Activated CD8-positive, alpha-beta memory T cell treated with anti-CD3 and anti-CD28 coated beads, Interleukin-2, amount 50 U/mL, for 24 hours (primary cell): Measurements from ENCODE around the gene AKNA.

Experiments
- DNase-seq: peaks from one replicate; pipeline ENCODE4 v3.0.0-alpha.2; 2020; ENCODE audit errors: extremely low read depth

The AKNA gene

DNA sequence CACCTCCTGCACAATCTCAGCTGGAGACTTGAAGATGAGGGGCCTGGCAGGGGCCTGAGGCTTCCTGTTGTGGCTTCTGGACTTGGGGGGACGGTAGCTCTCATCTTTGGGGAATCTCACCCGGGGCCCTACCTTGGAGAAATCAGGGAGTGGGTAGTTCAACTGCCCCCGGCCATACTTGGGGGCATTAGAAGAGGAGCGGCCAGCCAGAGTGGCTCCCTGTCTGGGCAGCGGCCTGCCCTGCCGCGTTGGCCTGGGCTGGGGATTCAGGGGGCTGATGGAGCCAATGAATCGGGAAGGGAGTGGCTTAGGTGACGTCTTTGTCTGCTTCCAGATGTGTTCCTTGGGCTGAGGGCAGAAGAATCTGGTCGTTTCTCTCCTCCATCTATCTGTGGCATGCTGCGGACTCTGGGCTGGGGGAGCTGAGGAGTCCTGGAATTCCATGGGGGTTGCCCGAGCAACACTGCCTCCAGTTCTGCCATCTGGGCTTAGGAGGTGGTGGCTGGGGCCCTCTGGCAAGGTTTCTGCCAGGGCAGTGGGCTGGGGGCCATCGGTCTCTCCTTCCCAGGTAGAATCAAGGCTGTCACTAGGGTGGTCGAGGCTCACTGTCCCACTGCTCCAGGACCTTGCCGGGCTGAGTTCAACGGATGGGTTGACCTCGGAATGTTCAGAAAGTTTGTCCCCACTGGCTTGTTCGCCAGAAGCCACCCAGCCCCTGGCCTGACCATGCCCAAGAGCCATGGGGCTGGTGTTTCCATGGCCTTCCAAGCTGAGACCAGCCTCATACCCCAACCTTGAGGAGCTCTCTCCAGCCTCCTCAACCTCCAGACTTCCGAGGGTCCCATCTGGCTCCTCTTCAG lies 11.0 kb downstream of the AKNA start:
- DNase-seq = no peak

DNA sequence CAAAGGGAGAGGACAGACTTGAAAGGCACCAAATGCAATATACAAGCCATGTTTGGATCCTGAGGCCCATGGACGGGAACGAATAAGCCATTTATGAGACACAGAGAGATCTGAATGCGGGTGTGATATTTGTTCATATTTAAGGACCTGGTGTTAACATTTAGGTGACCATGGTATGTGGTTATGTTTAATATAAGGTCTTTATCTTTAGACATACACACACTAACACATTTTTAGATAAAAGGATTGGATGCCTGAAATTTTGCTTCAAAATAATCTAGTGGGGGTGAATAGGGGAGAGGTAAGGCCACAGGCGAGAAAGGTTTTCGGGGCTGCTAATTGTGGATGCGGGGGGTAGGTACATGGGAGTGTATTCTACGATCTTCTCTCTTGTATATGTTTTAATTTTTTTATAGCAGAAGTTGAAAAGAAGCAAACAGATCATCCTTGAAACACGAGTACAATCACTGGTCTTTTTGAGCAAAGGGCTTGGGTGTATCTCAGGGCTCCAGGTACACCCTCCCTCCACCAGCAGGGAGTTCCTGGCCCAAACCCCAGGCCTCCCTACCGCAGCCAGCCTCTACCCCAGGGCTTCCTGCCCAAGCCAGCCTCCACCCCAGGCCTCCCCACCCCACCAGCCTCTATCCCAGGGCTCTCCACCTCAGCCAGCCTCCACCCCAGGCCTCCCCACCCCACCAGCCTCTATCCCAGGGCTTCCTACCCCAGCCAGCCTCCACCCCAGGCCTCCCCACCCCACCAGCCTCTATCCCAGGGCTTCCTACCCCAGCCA lies 12.2 kb downstream of the AKNA start:
- no peak for DNase-seq

GRCh38 chr9:114374936-114375335 lies 12.8 kb downstream of the AKNA start:
- DNase-seq = no peak

GRCh38 chr9:114373960-114374730 lies 13.6 kb downstream of the AKNA start:
- DNase-seq = no peak

GRCh38 chr9:114372921-114373448 lies 14.8 kb downstream of the AKNA start:
- DNase-seq = peak; percentile 56

- DNase-seq = no peak
Observed at GRCh38 chr9:114371973-114372917, 15.5 kb downstream of the AKNA start.

- DNase-seq = no peak
Observed at GRCh38 chr9:114371343-114371944, 16.3 kb downstream of the AKNA start.

- DNase-seq = no peak
Observed at GRCh38 chr9:114370968-114371320, 16.8 kb downstream of the AKNA start.

- no peak for DNase-seq
Observed at GRCh38 chr9:114370251-114370967, 17.4 kb downstream of the AKNA start.

GRCh38 chr9:114369216-114370130 lies 18.3 kb downstream of the AKNA start:
- no peak for DNase-seq

DNA sequence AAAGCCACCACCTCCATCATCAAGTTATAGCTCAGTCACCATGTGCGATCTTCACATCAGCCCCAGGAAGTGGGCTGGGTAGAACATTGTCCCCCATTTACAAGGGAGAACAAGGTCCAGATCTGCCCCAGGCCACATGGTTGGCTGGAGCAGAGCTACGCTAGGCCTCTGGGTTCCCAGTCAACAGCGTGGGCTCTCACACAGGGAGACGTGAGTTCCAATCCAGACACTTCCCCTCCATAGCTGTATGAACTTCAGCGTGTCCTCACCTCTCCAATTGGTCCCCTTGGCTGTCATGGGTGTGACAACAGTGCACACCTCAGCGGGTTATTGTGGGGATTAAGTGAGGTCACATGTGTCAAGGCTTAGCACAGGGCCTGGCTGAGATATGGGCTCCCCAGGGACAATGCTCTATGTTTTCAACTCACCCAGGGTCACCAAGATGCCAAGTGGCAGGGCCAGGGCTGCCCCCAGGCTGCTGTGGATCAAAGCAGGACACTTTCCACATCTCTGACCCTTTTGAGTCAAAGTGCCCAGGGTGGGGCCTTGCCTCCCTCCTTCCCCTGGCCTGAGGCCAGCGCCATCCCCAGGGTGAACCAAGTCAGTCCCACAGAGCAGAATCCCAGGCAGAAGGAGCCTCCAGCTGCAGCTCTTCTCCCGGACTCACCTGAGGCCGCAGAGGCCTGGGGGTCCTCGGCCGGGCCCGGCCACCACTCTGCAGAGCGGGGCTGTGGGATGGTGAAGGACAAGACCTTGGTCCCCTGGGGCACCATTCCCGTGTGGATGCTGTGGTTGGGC lies 19.8 kb downstream of the AKNA start:
- DNase-seq = no peak

DNA sequence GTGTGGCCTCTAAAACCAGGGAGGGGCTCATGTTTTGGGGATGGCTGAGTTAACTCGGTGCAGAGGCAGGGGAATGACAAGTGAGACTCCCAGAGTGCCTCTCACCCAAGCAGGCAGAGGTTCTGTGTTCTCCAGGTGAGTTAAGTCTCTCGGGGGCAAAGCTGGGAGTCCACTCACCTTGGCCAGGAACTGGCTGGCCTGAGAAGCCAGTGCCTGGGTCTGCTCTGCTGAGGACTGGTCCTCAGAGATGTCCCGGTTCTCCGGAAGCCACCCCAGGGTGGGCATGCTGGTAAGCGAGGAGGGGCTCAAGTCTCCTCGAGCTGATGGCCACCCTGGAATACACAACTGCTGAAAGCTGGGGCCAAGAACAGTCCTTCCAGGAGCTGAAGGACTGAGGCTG lies 20.4 kb downstream of the AKNA start:
- no peak for DNase-seq

DNA sequence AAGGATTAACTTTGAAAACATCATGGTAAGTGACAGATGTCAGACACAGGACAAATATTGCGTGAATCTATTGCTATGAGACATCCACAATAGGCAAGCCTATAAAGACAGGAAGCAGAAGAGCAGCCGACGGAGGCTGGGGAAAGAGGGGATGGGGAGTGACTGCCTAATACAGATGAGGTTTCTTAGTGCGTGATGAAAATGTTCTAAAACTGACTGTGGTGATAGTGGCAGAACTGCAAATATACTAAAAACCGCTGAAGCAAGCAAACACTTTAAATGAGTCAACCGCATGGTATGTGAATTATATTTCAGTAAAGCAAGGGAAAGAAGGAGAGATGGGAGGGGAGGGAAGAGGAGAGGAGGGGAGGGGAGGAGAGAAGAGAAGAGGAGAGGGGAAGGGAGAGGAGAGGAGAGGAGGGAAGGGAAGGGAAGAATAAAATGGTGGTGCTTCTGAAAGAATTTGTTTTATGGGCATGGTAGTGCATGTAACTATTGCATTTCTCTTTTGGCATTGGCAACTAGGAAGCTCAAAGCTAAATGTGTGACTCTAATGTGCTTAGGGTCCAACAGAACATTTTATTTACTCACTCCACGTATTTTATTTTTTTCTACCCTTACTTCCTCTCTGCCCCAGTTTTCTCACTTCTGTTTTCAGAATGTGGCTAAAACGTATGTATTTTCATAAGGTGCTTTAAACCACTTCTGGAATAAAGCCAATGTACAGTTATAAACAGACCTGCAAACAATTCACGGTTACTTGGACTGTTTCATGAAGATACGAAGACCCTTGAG lies 21.3 kb downstream of the AKNA start:
- no peak for DNase-seq

DNA sequence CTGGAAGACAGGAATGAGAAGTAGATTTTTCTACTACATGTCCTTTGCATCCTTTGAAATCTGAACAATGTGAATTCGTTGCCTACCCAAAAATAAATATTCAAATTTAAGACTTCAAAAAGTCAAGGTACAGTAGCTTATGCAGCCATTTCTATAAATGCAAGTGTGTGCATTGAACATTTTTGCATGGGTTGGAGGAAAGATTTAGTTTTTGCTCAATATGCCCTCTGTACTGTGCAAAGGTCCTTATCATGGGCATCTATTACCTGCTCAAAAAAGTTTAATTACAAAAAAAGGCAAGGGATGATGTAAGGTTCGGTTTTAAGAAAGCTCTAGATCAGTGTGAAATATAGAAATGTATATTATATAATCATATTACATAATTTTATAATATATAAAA lies 22.6 kb downstream of the AKNA start:
- DNase-seq = no peak

GRCh38 chr9:114364134-114365041 lies 23.4 kb downstream of the AKNA start:
- no peak for DNase-seq

- no peak for DNase-seq
Observed at GRCh38 chr9:114363424-114363823, 24.4 kb downstream of the AKNA start.
